ENCODE results near the gene APMAP. TPM values are rescaled to one million over a fixed set of nuclear protein-coding genes. Genes with fewer than 3 reads are reported as not detected.
A peak's percentile ranks its signal among the peaks of the same experiment; 100 is the strongest.

The APMAP gene
- total RNA-seq, 1 donor from 2014 or later = 29.7 TPM

DNA sequence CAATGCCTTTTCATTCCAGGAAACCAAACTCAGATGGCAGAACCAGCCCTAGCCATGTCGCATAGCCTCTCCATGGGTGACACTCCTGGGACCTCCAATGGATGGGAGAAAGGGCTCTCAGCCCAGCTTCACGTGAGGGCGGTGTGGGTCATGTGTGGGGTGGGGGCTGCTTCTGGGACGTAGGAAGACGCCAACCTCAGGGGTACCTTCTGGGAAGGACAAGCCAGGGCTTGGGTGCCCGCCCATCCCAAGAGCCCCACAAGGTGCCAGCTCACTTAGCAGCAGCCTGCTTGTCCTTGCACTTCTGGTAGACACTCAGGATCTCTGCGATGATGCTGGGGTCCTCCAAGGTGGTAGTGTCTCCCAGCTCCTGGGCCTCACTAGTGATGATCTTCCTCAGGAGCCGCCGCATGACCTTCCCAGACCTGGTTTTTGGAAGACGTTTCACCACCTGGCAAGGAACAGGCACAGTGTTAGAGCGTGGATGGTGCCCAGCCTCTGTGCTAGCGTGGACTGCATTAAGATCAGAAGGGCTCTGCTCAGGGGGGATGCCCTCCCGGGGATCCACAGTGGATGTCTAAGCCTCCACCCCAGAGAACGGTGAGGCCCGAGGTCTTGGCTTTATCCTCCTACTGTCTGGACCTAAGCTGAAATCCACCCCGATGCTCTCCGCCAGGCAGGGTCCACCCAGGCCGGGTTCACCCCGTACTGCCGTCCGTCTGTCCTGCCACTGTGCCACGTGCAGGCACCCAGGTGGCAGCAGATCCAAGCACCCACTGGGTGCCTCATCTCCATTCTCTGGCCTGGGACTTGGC, 15.1 kb upstream of the APMAP start:
- TF ChIP-seq POLR2AphosphoS5 (IDR thresholded peaks at IDR 0.05; ENCODE audit: insufficient read depth in 1 of 2, low read depth in 1 of 2) (no peak), POLR2A (IDR thresholded peaks at IDR 0.05) (no peak)
- TF ChIP-seq, protein P1, sequence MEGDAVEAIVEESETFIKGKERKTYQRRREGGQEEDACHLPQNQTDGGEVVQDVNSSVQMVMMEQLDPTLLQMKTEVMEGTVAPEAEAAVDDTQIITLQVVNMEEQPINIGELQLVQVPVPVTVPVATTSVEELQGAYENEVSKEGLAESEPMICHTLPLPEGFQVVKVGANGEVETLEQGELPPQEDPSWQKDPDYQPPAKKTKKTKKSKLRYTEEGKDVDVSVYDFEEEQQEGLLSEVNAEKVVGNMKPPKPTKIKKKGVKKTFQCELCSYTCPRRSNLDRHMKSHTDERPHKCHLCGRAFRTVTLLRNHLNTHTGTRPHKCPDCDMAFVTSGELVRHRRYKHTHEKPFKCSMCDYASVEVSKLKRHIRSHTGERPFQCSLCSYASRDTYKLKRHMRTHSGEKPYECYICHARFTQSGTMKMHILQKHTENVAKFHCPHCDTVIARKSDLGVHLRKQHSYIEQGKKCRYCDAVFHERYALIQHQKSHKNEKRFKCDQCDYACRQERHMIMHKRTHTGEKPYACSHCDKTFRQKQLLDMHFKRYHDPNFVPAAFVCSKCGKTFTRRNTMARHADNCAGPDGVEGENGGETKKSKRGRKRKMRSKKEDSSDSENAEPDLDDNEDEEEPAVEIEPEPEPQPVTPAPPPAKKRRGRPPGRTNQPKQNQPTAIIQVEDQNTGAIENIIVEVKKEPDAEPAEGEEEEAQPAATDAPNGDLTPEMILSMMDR (IDR thresholded peaks at IDR 0.05) = no peak
- no peak for DNase-seq (ENCODE audit: extremely low spot score in 2 of 2)
- no peaks in the 10 kb centered on the region for H3K4me1 ChIP-seq
- no peak overlapping the region for H3K27ac ChIP-seq
- H3K9me3 ChIP-seq = no peaks in the 10 kb centered on the region
- intact Hi-C loops (cut with DNase I) = no loop called here
- no peaks in the 10 kb centered on the region for H3K27me3 ChIP-seq
- peaks cover 0 to 53% of the 10 kb centered on the region in 2 donors for H3K36me3 ChIP-seq
- H3K4me3 ChIP-seq = no peak overlapping the region

GRCh38 chr20:25006431-25007167, 14.0 kb upstream of the APMAP start:
- Histone ChIP-seq H3K4me3 (no peak overlapping the region), H3K27ac (no peak overlapping the region), H3K27me3 (no peaks in the 10 kb centered on the region), H3K36me3 (peaks cover 0 to 42% of the 10 kb centered on the region in 2 donors), H3K4me1 (no peaks in the 10 kb centered on the region), H3K9me3 (no peaks in the 10 kb centered on the region)
- TF ChIP-seq POLR2A (IDR thresholded peaks at IDR 0.05) (no peak), POLR2AphosphoS5 (IDR thresholded peaks at IDR 0.05; ENCODE audit: insufficient read depth in 1 of 2, low read depth in 1 of 2) (no peak)
- TF ChIP-seq, protein P1 (IDR thresholded peaks at IDR 0.05) = no peak
- DNase-seq (ENCODE audit: extremely low spot score in 2 of 2) = peak in 1 of 2 donors; percentile 81
- intact Hi-C loops (cut with DNase I) = no loop called here

DNA sequence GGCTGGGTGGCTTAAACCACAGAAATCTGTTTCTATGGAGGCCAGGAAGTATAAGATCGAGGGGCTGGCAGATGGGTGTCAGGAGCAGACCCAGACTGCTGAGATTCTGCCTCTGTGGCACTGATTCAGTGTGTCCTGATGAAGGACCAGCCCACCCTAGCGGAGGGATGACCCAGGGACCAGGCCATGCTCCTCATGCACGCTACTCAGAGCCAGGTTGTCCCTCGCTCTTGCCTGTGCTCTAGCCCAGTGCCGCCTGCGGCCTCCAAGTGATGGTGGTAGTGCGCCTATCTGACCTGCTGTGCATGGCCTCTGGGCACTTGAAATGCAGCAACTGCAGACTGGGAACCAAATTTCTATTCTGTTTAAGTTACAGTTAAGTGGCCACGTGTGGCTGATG, 13.1 kb upstream of the APMAP start:
- H3K36me3 ChIP-seq = peaks cover 0 to 39% of the 10 kb centered on the region in 2 donors
- no peak for DNase-seq (ENCODE audit: extremely low spot score in 2 of 2)
- intact Hi-C loops (cut with DNase I) = no loop called here
- no peaks in the 10 kb centered on the region for H3K27me3 ChIP-seq
- H3K27ac ChIP-seq = no peak overlapping the region
- peaks cover 3% of the 10 kb centered on the region for H3K4me1 ChIP-seq
- TF ChIP-seq POLR2AphosphoS5 (IDR thresholded peaks at IDR 0.05; ENCODE audit: insufficient read depth in 1 of 2, low read depth in 1 of 2) (no peak), POLR2A (IDR thresholded peaks at IDR 0.05) (no peak)
- TF ChIP-seq, protein P1 (IDR thresholded peaks at IDR 0.05) = no peak
- no peaks in the 10 kb centered on the region for H3K9me3 ChIP-seq
- H3K4me3 ChIP-seq = no peak overlapping the region

GRCh38 chr20:25005220-25005619, 12.7 kb upstream of the APMAP start:
- intact Hi-C loops (cut with DNase I) = no loop called here
- no peak overlapping the region for H3K4me3 ChIP-seq
- H3K27me3 ChIP-seq = no peaks in the 10 kb centered on the region
- peaks cover 8% of the 10 kb centered on the region for H3K4me1 ChIP-seq
- no peaks in the 10 kb centered on the region for H3K9me3 ChIP-seq
- peaks cover 0 to 35% of the 10 kb centered on the region in 2 donors for H3K36me3 ChIP-seq
- TF ChIP-seq POLR2A (IDR thresholded peaks at IDR 0.05) (no peak), POLR2AphosphoS5 (IDR thresholded peaks at IDR 0.05; ENCODE audit: insufficient read depth in 1 of 2, low read depth in 1 of 2) (no peak)
- TF ChIP-seq, protein P1 (IDR thresholded peaks at IDR 0.05) = no peak
- no peak for DNase-seq (ENCODE audit: extremely low spot score in 2 of 2)
- H3K27ac ChIP-seq = no peak overlapping the region
